HG03175 (cell line): ENCODE results near the gene TSPAN32.
"Not testable (repeated sequence)": the region's sequence is repeated elsewhere in the genome, so short reads cannot be mapped to it uniquely, and the experiment has no call there.

Experiments
- ATAC-seq: cut with Tn5 transposase; IDR thresholded peaks from one replicate; pipeline ENCODE4 v1.9.1; 2021; ENCODE audit warnings: mild to moderate bottlenecking, moderate library complexity; ENCODE audit not compliant: unreplicated experiment

Gene TSPAN32

DNA sequence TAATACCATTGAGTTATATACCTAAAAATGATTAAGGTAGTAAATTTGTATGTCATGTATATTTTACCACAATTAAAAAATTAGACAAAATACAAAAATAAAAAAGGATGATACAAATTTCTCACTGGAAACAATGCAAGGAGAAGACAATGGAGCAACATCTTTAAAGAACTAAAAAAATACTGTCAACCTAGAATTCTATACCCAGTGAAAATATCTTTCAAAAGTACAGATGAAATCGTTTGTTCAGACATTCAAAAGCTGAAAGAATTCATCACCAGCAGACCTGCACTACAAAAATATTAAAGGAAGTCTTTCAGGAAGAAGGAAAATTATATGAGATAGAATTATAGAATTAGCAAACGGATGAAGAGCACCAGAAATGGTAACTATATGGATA, 21.6 kb upstream of the TSPAN32 start:
- no peak for ATAC-seq

DNA sequence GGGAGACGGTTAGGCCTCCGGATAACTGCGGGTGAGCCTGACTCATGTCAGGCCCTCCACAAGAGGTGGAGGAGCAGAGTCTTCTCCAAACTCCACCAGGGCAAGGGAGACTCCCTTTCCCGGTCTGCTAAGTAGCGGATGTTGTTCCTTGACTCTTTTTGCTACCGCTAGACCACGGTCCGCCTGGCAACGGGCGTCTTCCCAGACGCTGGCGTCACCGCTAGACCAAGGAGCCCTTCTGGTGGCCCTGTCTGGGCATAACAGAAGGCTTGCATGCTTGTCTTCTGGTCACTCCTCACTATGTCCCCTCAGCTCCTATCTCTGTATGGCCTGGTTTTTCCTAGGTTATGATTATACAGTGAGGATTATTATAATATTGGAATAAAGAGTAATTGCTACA, 15.5 kb upstream of the TSPAN32 start:
- ATAC-seq: not testable (repeated sequence)

DNA sequence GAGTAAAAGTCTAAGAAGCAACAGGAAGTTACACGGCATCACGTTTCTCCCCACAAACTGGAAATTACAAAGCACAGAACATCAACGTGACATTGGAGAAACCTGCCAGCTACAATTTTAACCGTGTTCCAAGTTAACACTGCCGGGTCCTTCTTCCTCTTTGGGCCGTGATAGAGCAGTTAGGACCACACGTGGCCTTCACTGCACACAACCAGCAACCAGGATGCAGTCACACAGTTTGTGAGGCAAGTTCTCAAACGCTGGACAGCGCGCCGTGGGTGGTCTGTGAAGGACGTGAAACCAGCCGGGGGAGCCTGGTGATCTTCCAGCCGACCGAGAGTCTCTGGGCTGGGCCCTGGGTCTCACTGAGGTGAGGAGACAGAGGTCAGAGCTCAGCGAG, 14.7 kb upstream of the TSPAN32 start:
- no peak for ATAC-seq

DNA sequence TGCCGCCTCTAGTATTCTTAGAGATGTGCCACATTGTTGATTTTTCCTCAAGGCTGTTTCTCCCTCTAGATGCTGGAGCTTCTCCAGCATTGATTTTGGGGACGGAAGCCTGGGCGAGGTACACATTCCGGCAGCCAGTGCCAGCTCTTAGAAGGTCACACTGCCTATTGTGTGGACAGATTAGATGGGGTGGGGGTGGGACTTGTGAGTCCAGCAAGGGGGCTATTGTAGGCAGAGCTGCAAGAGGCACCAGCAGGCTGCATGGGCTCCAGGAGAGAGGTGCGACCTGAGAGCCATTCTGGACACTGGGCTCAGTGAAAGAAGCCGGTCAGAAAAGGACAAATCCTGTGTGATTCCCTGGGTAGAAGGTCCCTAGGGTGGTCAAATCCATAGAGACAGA, 12.5 kb upstream of the TSPAN32 start:
- no peak for ATAC-seq

DNA sequence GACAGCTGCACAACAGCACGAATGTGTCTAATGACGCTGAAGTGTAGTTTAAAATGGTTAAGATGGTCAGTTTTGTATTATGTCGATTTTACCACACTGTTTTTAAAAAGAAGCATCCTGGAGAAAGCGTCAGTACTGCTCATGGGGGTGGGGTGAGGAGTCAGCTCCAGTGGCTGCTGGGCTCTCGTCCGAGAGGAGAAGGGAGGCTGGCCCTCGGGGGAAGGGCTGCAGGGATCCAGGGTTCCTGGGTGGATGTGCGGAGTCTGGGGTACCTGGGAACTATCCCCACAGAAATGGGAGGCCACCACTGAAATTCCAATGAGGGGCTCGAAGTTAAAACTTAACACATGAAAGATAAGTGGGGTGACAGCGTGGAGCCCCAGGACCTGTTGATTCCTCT, 12.0 kb upstream of the TSPAN32 start:
- no peak for ATAC-seq

DNA sequence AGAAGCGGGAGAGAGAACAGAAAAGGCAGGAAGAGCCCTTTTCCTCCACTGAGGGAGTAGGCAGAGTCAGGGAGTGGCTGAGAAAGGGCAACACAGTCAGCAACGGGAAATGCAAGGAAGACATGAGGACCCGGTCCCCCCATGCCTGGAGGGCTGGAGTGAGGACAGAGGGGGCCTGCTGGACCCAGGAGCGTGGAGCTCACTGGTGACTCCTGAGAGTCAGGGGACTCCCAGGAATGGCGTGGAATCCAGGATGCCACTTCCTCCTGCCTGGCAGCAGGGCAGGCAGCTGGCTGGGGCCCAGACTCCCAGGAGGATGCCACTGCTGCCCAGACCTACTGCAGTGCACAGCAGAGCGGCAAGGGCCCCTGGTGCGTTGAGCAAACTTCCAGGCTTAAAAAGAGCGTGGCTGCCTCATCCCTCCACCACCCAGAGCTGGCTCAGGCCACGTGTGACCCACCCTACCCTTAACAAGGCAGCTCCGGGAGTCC, 11.4 kb upstream of the TSPAN32 start:
- no peak for ATAC-seq

DNA sequence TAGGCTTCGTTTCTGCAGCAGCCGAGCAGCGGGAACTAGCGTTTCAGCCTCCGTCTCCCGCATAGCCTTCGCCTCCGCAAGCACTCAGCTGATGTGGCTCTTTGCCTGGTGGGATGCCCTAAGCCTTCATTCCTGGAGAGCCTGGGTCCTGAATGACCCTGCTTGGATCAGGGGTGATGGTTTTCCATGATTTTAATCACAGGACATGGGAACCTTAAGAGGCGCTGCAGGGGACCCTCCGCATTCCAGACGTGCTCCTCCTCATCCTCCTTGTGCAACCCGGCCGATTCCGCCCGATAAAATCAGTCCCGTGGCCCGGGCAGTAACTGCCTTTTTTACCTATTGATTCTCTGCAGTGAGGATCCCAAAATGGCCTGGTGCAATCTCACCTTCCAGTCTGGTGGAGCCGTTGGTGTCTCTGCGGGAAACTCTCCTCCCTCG, 8.3 kb upstream of the TSPAN32 start:
- ATAC-seq: no peak

DNA sequence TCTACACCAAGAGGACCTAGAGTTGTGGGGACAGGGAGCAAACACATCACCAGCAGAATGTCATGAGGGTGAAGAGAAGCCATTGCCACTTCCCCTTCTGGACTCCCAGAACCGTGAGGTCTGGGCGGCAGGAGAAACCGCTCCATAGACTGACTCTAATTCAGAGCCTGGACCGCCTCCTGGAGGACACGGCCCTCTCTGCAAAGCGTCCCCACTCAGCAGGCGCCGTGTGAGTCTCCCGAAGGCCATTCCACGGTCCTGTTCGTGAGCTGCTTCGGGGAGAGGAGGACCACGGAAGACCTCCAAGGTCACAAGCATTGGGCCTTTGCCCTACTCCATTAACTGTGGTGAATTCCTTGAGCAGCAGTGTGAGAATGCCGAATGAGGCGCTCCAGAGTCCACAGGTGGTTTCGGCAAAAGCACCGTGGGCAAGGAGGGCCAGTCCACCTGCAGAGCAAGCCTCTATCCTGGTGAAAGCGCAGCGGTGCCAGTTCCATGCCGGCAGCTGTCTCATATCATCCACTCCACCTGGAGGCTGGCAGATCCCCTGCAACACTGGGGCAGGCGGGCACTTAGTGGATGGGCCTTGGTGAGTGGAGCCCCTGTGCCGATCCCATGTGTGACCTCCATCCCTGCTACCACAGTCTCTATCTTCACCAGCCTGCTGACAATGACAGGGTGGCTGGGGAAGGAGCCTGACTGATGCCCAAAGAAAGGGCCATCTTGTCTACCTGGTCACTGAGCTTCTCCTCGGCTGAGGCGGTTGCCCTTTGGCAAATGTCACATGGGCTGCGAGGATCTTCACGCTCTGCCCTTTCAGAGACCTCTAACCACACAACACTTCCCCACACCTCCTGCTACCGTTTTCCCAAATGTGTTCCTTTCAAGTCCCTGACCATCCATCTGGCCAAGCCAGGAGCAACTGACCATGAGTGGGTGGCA, 7.6 kb upstream of the TSPAN32 start:
- ATAC-seq: no peak

DNA sequence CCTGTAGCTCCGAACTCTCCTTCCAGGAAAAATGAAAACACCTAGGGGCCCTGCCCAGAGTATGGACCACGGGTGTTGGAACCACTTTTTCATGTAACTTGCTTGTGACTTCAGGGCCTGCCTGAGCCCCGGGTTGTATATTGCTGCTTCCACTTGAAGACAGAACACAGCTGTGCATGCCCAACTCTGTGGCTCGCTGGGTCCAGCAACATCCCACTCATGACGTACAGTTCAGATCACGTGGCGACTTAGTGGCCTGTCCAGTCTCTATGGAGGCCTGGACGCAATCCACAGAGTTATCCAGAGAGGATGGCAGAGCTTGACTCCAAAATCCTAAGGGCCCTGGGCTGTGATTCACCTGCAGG, 6.9 kb upstream of the TSPAN32 start:
- ATAC-seq: no peak

- ATAC-seq: no peak
Observed at GRCh38 chr11:2295971-2296912, 5.6 kb upstream of the TSPAN32 start.

DNA sequence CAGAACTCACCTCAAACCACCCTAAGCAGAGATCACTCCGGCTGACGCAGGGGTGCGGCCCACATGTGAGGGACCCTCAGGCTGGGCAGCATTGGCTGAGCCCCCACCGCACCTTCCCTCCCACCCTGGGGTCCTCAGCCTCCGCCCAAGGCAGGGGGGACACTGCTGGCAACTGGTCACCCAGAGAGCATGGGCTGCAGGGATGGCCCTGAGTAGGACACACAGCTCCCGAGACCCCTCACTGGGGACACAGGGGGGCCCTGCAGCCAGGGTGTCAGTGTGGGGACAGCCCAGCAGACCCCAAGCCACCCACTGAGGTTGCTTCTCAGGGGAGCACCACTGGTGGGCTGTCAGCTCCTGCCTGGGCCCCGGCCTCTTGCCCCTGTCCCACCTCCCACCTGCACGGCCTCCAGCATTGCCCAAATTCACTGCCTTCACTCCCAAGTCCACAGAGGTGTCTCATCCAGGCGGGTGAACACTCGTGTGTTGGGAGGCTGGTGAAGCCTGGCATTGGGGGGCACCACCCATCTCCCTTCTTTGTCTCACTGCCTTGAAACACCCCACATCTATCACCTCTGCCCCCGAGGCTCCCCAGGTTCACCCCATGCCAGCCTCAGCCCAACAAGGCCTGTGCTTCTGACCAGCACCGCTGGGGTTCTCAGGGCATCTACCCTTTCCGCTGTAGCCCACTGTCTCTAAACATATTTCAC, 4.7 kb upstream of the TSPAN32 start:
- ATAC-seq: no peak

DNA sequence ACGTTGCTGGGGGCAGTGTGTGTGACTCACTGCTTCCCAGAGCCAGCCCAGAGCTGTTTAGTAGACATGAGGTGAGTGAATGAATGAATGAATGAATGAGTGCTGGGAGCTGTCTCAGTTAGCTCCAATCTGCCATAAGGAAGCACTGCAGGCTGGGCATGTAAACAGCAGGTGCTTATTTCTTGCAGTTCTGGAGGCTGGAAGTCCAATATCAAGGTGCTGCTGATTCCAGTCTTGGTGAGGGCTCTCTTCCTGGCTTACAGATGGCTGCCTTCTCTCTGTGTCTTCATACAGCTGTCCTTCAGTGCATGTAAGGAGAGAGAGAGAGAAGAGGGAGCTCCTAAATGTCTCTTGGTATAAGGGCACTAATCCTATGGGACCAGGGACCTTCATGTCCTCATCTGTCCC, 4.2 kb upstream of the TSPAN32 start:
- ATAC-seq: no peak

GRCh38 chr11:2298131-2298794, 3.5 kb upstream of the TSPAN32 start:
- ATAC-seq: no peak

GRCh38 chr11:2298795-2299761, 2.7 kb upstream of the TSPAN32 start:
- no peak for ATAC-seq

DNA sequence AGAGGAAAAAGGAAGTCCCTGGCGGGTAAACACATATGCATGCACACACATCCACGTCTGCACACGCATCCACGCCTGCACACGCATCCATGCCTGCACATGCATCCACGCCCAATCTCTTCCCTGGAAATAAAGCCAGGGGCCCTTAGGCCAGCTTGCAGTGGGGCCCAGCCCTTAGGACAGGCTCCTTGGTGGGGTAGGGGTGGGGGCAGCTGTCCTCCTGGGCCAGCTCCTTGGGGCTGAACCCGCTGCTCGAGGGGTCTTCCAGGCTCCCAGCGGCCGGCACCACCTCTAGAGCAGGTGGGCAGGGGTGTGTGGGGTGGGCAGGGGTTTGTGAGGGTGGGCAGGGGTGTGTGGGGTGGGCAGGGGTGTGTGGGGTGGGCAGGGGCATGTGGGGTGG, 2.0 kb upstream of the TSPAN32 start:
- ATAC-seq: no peak

- ATAC-seq: no peak
Observed at GRCh38 chr11:2300290-2300935, 1.4 kb upstream of the TSPAN32 start.

DNA sequence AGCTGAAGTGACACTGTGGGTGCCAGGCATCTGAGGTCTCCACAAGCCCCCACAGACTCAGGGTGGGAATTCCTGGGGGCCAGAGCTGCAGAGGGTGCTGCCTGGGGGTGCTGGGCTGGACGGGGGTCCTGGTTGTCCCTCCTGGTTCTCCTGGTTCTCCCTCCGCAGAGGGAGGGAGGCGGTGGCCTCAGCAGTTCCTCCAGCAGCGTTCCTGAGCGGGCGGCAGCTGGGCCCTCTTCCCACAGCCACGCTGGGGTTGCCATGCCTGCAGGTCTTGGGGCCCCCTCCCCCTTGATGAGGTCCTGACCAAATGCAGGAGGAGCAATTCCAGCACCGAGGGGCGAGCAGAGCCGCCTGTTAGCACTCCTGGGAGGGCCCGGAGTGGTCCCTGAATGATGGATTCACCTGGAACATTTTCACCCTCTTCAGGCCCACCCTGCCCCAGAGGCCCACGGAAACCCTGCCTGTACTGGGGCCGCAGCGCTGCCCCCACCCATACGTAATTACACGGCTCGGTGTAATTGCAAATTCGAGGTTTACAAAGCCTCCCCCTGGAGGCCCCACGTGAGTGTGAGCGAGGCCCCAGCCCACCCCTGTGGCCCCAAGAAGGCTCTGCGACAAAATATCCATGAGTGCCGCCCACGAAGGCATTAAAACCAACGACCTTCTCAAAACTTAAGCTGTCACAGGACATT, 730 bp upstream of the TSPAN32 start:
- no peak for ATAC-seq

- ATAC-seq: no peak
Observed at GRCh38 chr11:2302306-2302895, 588 bp downstream of the TSPAN32 start.
